Hair follicle dermal papilla cell (primary cell): ENCODE results near the gene SPAG6. TPM values are rescaled to one million over a fixed set of nuclear protein-coding genes. Genes with fewer than 3 reads are reported as not detected.

Experiments used
- small RNA-seq: library from RNA; depleted of rRNA; stranded (forward); fragments of <200 nt; gene quantifications from one replicate; pipeline ENCODE3, GENCODE V24; 2012
- total RNA-seq: library from RNA; depleted of rRNA; stranded (reverse); fragments of >200 nt; gene quantifications from 2 replicates; pipeline ENCODE4 v1.2.3, GENCODE V29; 2012

SPAG6 gene
- not detected in 2 replicates for total RNA-seq

GRCh38 chr10:22345301-22346095, at the start of gene SPAG6:
TSS of gene SPAG6 (plus strand) at chr10:22345496. CDS start at chr10:22345612, 116 bp downstream.

GRCh38 chr10:22316286-22317075, 28.8 kb upstream of the SPAG6 start, which contains the start of gene COMMD3:
TSS of gene COMMD3 (plus strand) at chr10:22316388. CDS start at chr10:22316418, 30 bp downstream.

GRCh38 chr10:22320591-22321155, 24.6 kb upstream of the SPAG6 start, which contains the start of gene BMI1:
TSS of gene BMI1 (plus strand) at chr10:22321099. CDS start at chr10:22326450, 5,351 bp downstream.

Small RNA genes lying within 50 kb of the gene (small RNA-seq; reads per million reads assigned to genes)
- gene AL158211.3 = not detected

Other genes starting within 250 kb of the SPAG6 start
- gene EBLN1, start 127.5 kb upstream of the SPAG6 start, total RNA-seq = not detected in 2 replicates
- gene COMMD3, start 29.1 kb upstream of the SPAG6 start, total RNA-seq = 28.1 and 30.3 TPM in 2 replicates
- 42.6 and 44.3 TPM in 2 replicates for gene BMI1, start 24.4 kb upstream of the SPAG6 start, total RNA-seq